Effector CD8-positive, alpha-beta T cell (primary cell): ENCODE data around the gene EEF2.

Experiments used
- DNase-seq: peaks from one replicate; lab custom pipeline; 2025; lab: John Stamatoyannopoulos, UW

Gene EEF2

GRCh38 chr19:3984584-3984907 lies 717 bp downstream of the EEF2 start:
- DNase-seq: no peak

GRCh38 chr19:3983936-3984583 lies 1.2 kb downstream of the EEF2 start:
- no peak for DNase-seq

DNA sequence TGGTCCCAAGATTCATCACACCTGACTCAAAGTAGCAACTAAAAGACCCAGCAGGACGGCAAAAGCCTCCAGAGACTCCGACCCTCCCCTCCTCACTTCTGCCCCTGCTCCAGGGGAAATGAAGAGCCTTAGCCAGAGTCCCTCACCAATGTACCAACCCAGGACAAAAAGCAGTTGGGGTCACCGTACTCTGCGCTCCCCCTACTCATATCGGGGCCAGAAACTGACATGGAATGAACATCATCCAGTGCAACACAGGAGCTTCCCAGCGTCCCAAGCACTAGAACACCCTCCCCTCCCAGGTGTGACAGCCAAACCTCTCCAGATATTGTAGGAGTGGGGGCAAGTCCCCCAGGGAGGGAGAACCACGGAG lies 1.7 kb downstream of the EEF2 start:
- no peak for DNase-seq

DNA sequence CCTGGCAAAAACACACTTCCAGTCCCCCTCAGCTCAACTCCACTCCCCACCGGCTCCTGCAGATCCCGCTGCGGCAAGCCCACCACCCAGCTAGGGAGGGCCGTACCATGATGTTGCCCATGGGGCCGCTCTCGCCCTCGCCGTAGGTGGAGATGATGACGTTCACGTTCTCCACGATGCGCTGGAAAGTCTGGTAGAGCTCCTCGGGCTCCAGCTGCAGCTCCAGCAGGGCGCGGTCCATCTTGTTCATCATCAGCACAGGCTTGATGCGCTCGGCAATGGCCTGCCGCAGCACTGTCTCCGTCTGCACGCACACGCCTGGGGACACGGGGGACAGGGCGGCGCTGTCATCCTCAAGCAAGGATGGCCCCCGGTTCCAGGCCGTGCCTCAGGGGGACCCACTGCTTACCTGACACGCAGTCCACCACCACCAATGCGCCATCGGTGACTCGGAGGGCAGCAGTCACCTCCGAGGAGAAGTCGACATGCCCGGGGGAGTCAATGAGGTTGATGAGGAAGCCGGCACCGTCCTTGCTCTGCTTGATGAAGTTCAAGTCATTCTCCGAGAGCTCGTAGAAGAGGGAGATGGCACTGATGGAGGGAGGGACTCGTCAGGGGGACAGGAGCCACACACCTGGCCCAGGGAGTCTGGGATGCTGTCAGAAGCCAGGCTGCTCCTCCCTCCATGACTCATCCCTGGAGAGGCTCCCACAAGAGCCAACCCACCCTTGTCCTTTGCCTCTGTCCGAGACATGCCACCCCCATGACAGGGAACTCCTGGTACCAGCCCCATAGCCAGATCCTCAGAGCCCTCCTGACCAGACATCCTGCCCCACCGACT lies 2.3 kb downstream of the EEF2 start:
- DNase-seq: no peak

DNA sequence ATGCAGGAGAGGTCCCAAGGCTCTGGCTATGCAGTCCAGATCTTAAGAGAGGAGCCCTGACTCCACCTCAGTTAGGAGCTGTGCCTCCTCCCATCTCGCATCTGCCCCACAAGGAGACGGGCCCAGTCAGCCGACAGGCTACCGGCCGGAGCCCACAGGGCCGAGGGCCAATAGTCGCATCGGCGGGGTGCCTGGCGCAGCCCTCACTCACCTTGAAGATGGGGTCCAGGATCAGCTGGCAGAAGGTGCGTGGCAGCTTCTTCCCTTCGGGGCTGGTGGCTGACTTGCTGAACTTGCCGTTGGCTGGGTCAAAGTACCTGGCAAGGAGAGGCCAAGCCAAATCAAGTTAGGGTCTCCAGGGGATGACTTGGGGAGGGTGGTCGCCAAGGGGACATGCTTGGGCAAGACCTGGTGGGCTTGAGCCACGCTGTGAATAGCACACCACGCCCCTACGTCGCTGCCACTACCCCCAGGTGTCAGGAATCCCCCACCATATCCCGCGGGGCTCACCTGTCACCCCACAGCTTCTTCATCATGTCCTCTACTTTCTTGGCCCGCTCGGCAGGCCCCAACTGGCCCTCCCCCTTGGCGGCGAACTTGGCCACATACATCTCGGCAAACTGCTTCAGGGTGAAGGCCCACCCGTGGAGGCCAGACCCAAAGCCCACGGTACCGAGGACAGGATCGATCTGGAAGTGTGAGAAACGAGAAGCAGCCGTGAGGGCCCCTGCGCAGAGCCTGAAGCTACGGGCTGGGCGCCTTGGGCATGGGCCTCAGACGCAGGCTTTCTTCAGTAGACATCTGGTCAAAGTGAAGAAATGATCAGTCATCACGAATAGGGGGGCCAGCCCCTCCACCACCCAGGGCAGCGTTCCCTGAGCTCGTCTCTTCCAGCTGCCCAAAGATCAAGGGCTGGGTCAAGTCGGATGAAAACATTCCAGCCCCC lies 3.3 kb downstream of the EEF2 start:
- no peak for DNase-seq

DNA sequence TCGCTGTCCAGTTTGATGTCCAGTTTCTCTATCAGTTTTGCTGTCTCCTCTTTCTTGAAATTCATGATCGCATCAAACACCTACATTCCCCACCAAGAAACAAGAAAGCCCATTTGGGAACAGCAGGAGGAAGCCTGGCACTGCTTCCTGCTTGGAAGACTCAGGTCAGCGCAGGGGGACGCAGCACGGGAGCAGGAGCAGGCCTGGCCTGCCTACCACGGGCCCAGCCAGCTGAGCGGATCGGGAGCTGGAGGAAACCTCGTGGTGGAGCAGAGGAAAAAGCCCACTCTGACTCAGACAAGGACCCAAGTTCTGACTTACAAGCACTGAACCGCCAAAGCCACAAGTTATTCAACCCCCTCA lies 3.9 kb downstream of the EEF2 start:
- DNase-seq: no peak

- DNase-seq: no peak
Observed at GRCh38 chr19:3980353-3981251, 4.7 kb downstream of the EEF2 start.

DNA sequence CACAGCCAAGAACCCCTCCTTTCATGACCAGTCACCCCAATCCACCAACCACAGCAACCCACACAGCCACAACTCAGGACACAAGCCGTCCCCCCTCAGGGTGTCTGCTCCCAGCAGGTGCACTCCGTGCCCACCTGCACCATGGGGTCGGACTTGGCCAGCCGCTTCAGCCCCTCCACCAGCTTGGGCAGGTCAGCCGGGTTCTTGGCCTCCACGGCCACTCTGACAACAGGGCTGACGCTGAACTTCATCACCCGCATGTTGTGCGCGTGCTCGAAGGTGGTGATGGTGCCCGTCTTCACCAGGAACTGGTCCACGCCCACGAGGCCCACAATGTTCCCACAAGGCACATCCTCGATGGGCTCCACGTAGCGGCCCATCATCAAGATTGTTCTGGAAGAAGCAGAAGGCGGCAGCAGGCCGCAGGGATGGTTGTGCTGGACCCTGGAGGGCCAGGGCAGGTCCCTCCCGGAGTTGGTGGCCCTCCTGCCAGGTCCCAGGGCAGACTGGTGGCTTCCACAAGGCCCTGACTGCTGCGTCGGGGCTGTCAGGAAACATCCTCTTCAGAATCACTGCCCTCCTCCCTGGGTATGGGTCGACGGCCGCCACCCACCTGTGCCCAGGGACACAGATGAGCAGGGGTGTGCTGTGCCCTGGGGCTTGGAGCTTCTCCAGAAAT lies 5.5 kb downstream of the EEF2 start:
- DNase-seq: no peak

DNA sequence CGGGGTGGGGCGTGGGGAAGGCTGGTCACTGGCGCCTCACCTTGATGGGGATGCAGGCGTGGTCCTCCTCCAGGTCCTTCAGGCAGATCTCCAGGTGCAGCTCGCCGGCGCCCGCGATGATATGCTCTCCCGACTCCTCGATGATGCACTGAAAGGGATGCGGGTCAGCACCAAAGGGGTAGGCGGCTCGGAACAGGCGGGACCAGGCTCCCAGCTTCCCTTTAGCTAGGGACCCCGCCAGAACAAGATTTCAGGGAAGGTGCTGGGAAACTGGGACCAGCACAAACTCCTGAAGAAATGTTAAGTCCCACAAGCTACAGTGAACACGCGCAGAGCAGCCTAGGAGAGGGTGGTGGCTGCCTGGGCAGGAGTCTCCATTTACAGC lies 6.0 kb downstream of the EEF2 start:
- no peak for DNase-seq

DNA sequence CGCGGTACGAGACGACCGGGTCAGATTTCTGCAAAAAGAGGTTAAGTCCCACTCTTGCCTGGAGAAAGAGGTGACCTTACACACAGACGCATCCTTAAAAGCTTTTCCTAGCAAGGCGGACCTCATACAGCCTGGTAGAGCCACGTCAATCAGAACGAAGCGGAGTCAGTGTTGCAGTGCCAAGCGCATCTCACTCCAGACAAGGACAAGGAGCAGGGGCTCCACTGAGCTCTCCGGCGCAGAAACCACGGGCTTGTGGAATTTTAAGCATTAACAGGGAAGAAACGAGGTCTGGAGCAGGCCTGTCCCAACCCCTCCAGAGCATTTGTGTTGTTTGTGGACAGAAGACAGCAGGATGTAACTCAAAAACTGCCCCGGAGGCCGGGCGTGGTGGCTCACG lies 7.1 kb downstream of the EEF2 start:
- no peak for DNase-seq

- no peak for DNase-seq
Observed at GRCh38 chr19:3977242-3978143, 7.8 kb downstream of the EEF2 start.

DNA sequence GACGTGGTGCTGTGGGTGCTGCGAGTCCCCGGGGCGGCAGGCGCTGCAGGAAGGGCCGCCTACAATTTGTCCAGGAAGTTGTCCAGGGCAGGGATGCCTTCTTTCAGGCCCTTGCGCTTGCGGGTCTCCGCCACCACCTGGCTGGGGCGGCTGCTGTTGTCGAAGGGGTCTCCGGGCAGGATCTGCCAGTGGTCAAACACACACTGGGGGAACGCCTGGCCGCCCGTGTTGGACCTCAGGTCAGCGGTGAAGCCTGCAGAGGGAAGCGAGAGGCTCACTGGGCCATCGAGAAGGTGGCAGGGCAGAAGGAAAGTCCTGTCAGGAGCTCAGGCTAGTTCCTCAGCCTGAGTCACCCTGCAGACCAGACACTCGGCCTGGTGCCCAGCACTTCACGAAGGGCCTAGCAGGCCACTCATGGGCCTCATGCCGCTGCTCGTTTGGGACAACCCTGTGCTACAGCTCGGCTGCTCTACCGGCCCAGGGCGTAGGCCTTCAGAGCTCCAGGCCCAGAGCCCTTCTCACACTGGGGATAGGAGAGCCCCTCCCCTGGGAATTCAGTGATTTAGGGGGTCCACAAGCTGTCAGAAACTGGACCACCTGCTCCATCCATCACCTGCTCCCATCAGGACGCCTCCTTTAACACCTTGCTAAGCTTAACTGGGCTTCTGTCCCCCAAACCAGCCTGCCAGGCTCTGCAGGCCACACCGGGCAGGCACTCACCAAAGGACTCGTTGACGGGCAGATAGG lies 8.6 kb downstream of the EEF2 start:
- no peak for DNase-seq

- no peak for DNase-seq
Observed at GRCh38 chr19:3975637-3976087, 9.6 kb downstream of the EEF2 start.

GRCh38 chr19:3975144-3975543 lies 10.1 kb downstream of the EEF2 start:
- DNase-seq: no peak

GRCh38 chr19:3970808-3971598 lies 14.3 kb downstream of the EEF2 start, which contains the start of gene DAPK3:
DAPK3 (minus strand) TSS chr19:3971099; CDS start chr19:3969735, 1,364 bp downstream.
- peak; percentile 84 for DNase-seq

DNA sequence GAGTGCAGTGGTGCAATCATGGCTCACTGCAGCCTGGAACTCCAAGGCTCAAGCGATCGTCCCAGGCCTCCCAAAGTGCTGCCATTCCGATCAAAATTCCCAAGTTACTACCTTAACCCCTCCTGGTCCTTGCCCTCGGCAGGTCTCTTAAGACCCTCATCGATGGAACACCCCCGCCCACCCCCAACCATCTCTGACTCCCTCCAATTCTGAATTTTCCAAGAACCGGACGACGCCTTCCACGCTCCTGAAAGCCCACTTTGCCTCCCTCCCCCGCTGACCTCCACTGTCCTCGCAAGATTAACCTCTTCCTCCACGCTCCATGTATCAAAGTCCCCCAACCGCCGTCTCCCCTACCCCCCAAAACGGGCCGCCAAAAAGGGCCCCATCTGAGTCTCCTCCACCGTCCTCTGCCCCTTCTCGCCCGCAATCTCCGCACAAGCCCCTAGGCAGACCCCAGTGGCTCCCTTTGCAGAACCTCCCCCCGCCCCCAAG lies 14.9 kb downstream of the EEF2 start:
- no peak for DNase-seq

GRCh38 chr19:3969435-3970312 lies 15.6 kb downstream of the EEF2 start:
- no peak for DNase-seq
